GM12878 (cell line): Measurements from ENCODE around the gene FAM222A. TPM values are rescaled to one million over a fixed set of nuclear protein-coding genes. Genes with fewer than 3 reads are reported as not detected.

Source experiments
- ATAC-seq: fragments of 200-7000 bp; cut with Tn5 transposase; 3 replicates; pipeline ENCODE4 v1.9.1; 2020; ENCODE audit warnings: mild to moderate bottlenecking, moderate library complexity
- BruUV-seq: library from RNA; stranded (reverse); fragments of 400-500 nt; replicated peaks from 2 replicates; lab custom pipeline; 2021; lab: Mats Ljungman, UMichigan
- CTCF ChIA-PET: fragments of 300-600 bp; sonication (Branson Sonifier 250); formaldehyde crosslinking; extraction: SDS; loops from one replicate; lab custom pipeline; 2021; ENCODE audit warnings: inconsistent platforms; lab: Yijun Ruan, JAX
- POLR2A ChIA-PET: fragments of 350-600 bp; formaldehyde crosslinking; extraction: SDS; loops from one replicate; lab custom pipeline; 2021; ENCODE audit warnings: inconsistent platforms; lab: Charles Lee
- RAD21 ChIA-PET: fragments of 300-600 bp; sonication (Branson Sonifier 250); formaldehyde crosslinking; loops from one replicate; lab custom pipeline; 2023; ENCODE audit warnings: antibody characterized with exemption; ENCODE audit not compliant: unreplicated experiment; lab: Charles Lee
- SMC1A ChIA-PET: fragments of 300-600 bp; sonication (Branson Sonifier 250); formaldehyde crosslinking; loops from one replicate; lab custom pipeline; 2023; ENCODE audit not compliant: unreplicated experiment, uncharacterized antibody; lab: Charles Lee
- DNase-seq: peaks from one replicate; pipeline ENCODE4 v3.0.0-alpha.2; 2011; ENCODE audit warnings: low read depth, low spot score
- FAIRE-seq: peaks from 3 replicates; lab custom pipeline; 2011; peaks lifted over from hg19 to GRCh38; lab: Jason Lieb, UNC
- H2AFZ ChIP-seq: 2 replicates; pipeline ENCODE4 v1.6.0; 2011; ENCODE audit warnings: low read depth, low read length, control low read depth; ENCODE audit not compliant: control insufficient read depth
- H3K27ac ChIP-seq: 2 replicates; pipeline ENCODE4 v1.5.1; 2011; ENCODE audit warnings: control low read depth; ENCODE audit not compliant: control insufficient read depth, insufficient read depth
- H3K27me3 ChIP-seq, 2 experiments: replicated peaks in 1 of 2; 2 replicates each; pipeline versions ENCODE4 v1.6.0 to v1.6.1; 2011; ENCODE audit warnings: low read length in 1 of 2; ENCODE audit not compliant: control insufficient read depth in 2 of 2, insufficient read depth in 2 of 2
- H3K36me3 ChIP-seq, 2 experiments: 2 replicates each; pipeline ENCODE4 v1.5.1; 2011; ENCODE audit warnings: low read length in 1 of 2; ENCODE audit not compliant: control insufficient read depth in 2 of 2, insufficient read depth in 2 of 2
- H3K4me1 ChIP-seq: 2 replicates; pipeline ENCODE4 v1.6.1; 2011; ENCODE audit warnings: mild to moderate bottlenecking, low read length, moderate library complexity, mixed read lengths; ENCODE audit not compliant: control insufficient read depth, insufficient read depth
- H3K4me2 ChIP-seq: 2 replicates; pipeline ENCODE4 v1.6.0; 2011; ENCODE audit warnings: control low read depth; ENCODE audit not compliant: control insufficient read depth, insufficient read depth
- H3K4me3 ChIP-seq: fragments of 200-600 bp; sonication (generic); 2 replicates; pipeline ENCODE4 v1.5.1; 2016
- H3K79me2 ChIP-seq: 2 replicates; pipeline ENCODE4 v1.6.0; 2011; ENCODE audit warnings: low read length; ENCODE audit not compliant: control insufficient read depth, insufficient read depth
- H3K9ac ChIP-seq: 2 replicates; pipeline ENCODE4 v1.8.0; 2011; ENCODE audit warnings: low read length, control low read depth, mixed read lengths; ENCODE audit not compliant: control insufficient read depth, insufficient read depth
- H3K9me3 ChIP-seq: replicated peaks from 3 replicates; pipeline ENCODE4 v1.5.1; 2011; ENCODE audit warnings: mild to moderate bottlenecking, low read length; ENCODE audit not compliant: control insufficient read depth, insufficient read depth
- H4K20me1 ChIP-seq: 2 replicates; pipeline ENCODE4 v1.6.0; 2011; ENCODE audit not compliant: control insufficient read depth, insufficient read depth
- BCL11A ChIP-seq: IDR thresholded peaks from 2 replicates; pipeline ENCODE4 v1.6.1; 2011; ENCODE audit warnings: low read depth, low read length
- BHLHE40 ChIP-seq, 2 experiments: fragments of 450-650 bp in 1 of 2; IDR thresholded peaks; 2 replicates each; pipeline ENCODE4 v1.6.1; 2011 to 2017; ENCODE audit warnings: low read depth in 2 of 2, borderline replicate concordance in 1 of 2, improper control_type of control experiment in 1 of 2, low read length in 1 of 2, mild to moderate bottlenecking in 1 of 2
- IKZF2 ChIP-seq, 2 experiments: fragments of 450-650 bp; IDR thresholded peaks; 2 replicates each; pipeline ENCODE4 v1.6.1; 2017; ENCODE audit warnings: mild to moderate bottlenecking in 2 of 2, moderate library complexity in 2 of 2
- JUND ChIP-seq: IDR thresholded peaks from 2 replicates; pipeline ENCODE4 v1.6.1; 2012; ENCODE audit warnings: low read depth, mild to moderate bottlenecking, low read length, improper control_type of control experiment, moderate library complexity
- NFIC ChIP-seq: IDR thresholded peaks from 2 replicates; pipeline ENCODE4 v1.6.1; 2012; ENCODE audit warnings: low read depth, mild to moderate bottlenecking, inconsistent platforms, low read length, moderate library complexity
- NR2F1 ChIP-seq: fragments of 450-650 bp; conservative IDR thresholded peaks from 2 replicates; pipeline ENCODE4 v1.6.1; 2017; ENCODE audit warnings: mild to moderate bottlenecking
- NRF1 ChIP-seq: conservative IDR thresholded peaks from 2 replicates; pipeline ENCODE4 v1.6.1; 2011; ENCODE audit warnings: mild to moderate bottlenecking, low read depth, low read length, improper control_type of control experiment
- SUPT20H ChIP-seq: IDR thresholded peaks from 2 replicates; pipeline ENCODE4 v1.6.1; 2011; ENCODE audit warnings: low read depth, mild to moderate bottlenecking, low read length, moderate library complexity, borderline replicate concordance; ENCODE audit not compliant: control insufficient read depth
- ZNF622 ChIP-seq: fragments of 450-650 bp; IDR thresholded peaks from 2 replicates; pipeline ENCODE4 v1.6.1; 2017; ENCODE audit warnings: mild to moderate bottlenecking, inconsistent platforms
- WGBS: methylation state at CpG from one replicate; pipeline ENCODE4 v1.1.6; 2016; ENCODE audit warnings: low lambda C conversion rate; ENCODE audit not compliant: insufficient replicate concordance, insufficient coverage; ENCODE audit errors: missing lambda C conversion rate; 5-methylcytosine and 5-hydroxymethylcytosine counted together
- in situ Hi-C: fragments of 300-500 bp; cut with MboI; formaldehyde crosslinking; loops from 9 replicates; pipeline ENCODE4 v1.14.3; 2018; ENCODE audit warnings: mixed read lengths
- intact Hi-C: fragments of 100-400 bp; cut with micrococcal nuclease; formaldehyde crosslinking; loops from one replicate; pipeline ENCODE4 v1.14.2; 2022; ENCODE audit not compliant: unreplicated experiment
- polyA plus RNA-seq, 11 experiments: library from polyadenylated mRNA; depleted of rRNA in 4 of 11; unstranded in 6 of 11; stranded (reverse) in 5 of 11; fragments of >200 nt; fragmentation: Nextera tagmentation in 4 of 11; fragmentation: Illumina TruSeq in 1 of 11; extraction: Ambion mirVana in 4 of 11; extraction: Trizol in 1 of 11; gene quantifications; 1 replicate in 1 of 11; 2 replicates in 10 of 11; pipeline versions ENCODE4 v1.2.1 to v1.2.3, GENCODE V29; 2011 to 2016; ENCODE audit warnings: inconsistent platforms in 2 of 11, missing spikeins in 2 of 11, low read depth in 1 of 11
- total RNA-seq, 4 experiments: library from RNA; depleted of rRNA in 3 of 4; stranded (reverse); fragments of >200 nt in 3 of 4; fragmentation: Illumina TruSeq in 1 of 4; extraction: Trizol in 1 of 4; gene quantifications; 2 replicates each; pipeline versions ENCODE4 v1.2.1 to v1.2.3, GENCODE V29; 2013 to 2021
- TF ChIP-seq, protein P1 (sequence below): IDR thresholded peaks from 2 replicates; pipeline ENCODE4 v1.6.1; 2011; ENCODE audit warnings: borderline replicate concordance, low read depth, mild to moderate bottlenecking, moderate library complexity, mixed read lengths, low read length; ENCODE audit not compliant: insufficient read depth; ENCODE audit errors: extremely low read length
- TF ChIP-seq, protein P2 (sequence below): fragments of 450-650 bp; IDR thresholded peaks from 2 replicates; pipeline ENCODE4 v1.6.1; 2017; ENCODE audit warnings: mild to moderate bottlenecking
- TF ChIP-seq, protein P3 (sequence below): IDR thresholded peaks from 2 replicates; pipeline ENCODE4 v1.6.1; 2012; ENCODE audit warnings: improper control_type of control experiment, low read depth, low read length; ENCODE audit not compliant: insufficient replicate concordance

FAM222A gene
- total and polyA plus RNA-seq, 10 of the 15 experiments (the other 5 are each of a cell fraction or from before 2014, with no cell fraction given) = 0.04 to 0.49 (median 0.14) TPM; not detected in 3

DNA sequence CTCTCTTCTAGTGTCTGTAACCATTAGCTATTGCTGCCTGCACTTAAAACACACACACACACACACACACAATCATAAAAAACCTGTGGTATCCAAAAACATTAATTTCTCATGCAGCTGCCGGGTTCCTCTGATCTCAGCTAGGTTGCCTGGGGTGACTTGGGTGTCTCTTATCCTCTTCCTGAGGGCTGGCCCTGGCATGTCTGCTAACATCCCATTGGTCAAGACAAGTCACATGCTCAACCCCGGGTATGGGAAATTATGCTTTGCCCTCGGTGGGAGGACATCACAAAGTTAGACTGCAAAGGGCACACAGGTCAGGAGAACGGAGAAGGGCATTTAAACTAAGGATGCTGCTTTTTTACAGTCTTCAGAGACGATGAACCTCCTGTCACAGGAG, 63.9 kb downstream of the FAM222A start (continued):
- no peak for TF ChIP-seq ZNF622
- TF ChIP-seq JUND = no peak
- no peak for TF ChIP-seq NRF1
- TF ChIP-seq, protein P1, sequence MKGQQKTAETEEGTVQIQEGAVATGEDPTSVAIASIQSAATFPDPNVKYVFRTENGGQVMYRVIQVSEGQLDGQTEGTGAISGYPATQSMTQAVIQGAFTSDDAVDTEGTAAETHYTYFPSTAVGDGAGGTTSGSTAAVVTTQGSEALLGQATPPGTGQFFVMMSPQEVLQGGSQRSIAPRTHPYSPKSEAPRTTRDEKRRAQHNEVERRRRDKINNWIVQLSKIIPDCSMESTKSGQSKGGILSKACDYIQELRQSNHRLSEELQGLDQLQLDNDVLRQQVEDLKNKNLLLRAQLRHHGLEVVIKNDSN = peak; percentile 64
- no peak for TF ChIP-seq SUPT20H
- no peak for TF ChIP-seq BHLHE40 (IDR thresholded peaks at IDR 0.05; ENCODE audit: borderline replicate concordance in 1 of 2, low read depth in 2 of 2, low read length in 1 of 2)
- TF ChIP-seq NFIC = no peak
- TF ChIP-seq NR2F1 = peak; percentile 39; the same call in 1 of the 2 replicates

DNA sequence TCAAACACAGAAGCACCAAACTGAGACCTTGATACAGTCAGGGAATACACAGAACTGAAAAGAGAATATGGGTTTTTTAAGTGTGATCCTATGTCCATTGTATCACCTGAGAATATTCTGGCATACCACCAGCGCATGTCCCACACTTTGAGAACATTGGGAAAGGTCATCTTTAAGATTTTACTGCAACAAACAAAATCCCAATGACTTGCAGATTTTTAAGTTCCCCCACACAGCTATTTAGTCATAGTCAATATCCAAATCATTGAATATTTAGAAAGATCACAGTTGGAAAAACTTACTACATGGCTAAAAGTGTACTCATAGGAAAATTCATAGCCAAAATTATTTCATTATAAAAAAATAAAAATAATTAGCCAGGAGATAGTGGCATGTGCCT, 65.1 kb downstream of the FAM222A start:
- DNase-seq (no peak), FAIRE-seq (no peak), ATAC-seq (no peak)
- no TSS peak for BruUV-seq
- POLR2A ChIA-PET = no interaction called here
- Histone ChIP-seq H3K4me3 (no peak overlapping the region), H4K20me1 (no peaks in the 10 kb centered on the region), H3K9me3 (no peaks in the 10 kb centered on the region; the same call in 2 of the 3 replicates), H3K4me1 (no peaks in the 10 kb centered on the region), H3K4me2 (no peak overlapping the region), H3K27ac (no peak overlapping the region), H2AFZ (no peak overlapping the region), H3K27me3 (no peaks in the 10 kb centered on the region), H3K79me2 (no peaks in the 10 kb centered on the region), H3K9ac (no peak overlapping the region), H3K36me3 (no peaks in the 10 kb centered on the region)
- RAD21 ChIA-PET = no interaction called here
- SMC1A ChIA-PET = interaction anchor here (3.3 kb wide), 1 partner anchor 181 kb away, joined by 14 read pairs; no protein-coding TSS in a partner anchor
- in situ Hi-C loops (loop anchor here (5.0 kb wide), 3 partner anchors 186 to 346 kb away; no protein-coding TSS in a partner anchor), intact Hi-C loops (no loop called here)
- TF ChIP-seq BCL11A (no peak), IKZF2 (IDR thresholded peaks at IDR 0.05) (no peak)
- TF ChIP-seq, protein P2, sequence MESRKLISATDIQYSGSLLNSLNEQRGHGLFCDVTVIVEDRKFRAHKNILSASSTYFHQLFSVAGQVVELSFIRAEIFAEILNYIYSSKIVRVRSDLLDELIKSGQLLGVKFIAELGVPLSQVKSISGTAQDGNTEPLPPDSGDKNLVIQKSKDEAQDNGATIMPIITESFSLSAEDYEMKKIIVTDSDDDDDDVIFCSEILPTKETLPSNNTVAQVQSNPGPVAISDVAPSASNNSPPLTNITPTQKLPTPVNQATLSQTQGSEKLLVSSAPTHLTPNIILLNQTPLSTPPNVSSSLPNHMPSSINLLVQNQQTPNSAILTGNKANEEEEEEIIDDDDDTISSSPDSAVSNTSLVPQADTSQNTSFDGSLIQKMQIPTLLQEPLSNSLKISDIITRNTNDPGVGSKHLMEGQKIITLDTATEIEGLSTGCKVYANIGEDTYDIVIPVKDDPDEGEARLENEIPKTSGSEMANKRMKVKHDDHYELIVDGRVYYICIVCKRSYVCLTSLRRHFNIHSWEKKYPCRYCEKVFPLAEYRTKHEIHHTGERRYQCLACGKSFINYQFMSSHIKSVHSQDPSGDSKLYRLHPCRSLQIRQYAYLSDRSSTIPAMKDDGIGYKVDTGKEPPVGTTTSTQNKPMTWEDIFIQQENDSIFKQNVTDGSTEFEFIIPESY = no peak
- TF ChIP-seq, protein P3, sequence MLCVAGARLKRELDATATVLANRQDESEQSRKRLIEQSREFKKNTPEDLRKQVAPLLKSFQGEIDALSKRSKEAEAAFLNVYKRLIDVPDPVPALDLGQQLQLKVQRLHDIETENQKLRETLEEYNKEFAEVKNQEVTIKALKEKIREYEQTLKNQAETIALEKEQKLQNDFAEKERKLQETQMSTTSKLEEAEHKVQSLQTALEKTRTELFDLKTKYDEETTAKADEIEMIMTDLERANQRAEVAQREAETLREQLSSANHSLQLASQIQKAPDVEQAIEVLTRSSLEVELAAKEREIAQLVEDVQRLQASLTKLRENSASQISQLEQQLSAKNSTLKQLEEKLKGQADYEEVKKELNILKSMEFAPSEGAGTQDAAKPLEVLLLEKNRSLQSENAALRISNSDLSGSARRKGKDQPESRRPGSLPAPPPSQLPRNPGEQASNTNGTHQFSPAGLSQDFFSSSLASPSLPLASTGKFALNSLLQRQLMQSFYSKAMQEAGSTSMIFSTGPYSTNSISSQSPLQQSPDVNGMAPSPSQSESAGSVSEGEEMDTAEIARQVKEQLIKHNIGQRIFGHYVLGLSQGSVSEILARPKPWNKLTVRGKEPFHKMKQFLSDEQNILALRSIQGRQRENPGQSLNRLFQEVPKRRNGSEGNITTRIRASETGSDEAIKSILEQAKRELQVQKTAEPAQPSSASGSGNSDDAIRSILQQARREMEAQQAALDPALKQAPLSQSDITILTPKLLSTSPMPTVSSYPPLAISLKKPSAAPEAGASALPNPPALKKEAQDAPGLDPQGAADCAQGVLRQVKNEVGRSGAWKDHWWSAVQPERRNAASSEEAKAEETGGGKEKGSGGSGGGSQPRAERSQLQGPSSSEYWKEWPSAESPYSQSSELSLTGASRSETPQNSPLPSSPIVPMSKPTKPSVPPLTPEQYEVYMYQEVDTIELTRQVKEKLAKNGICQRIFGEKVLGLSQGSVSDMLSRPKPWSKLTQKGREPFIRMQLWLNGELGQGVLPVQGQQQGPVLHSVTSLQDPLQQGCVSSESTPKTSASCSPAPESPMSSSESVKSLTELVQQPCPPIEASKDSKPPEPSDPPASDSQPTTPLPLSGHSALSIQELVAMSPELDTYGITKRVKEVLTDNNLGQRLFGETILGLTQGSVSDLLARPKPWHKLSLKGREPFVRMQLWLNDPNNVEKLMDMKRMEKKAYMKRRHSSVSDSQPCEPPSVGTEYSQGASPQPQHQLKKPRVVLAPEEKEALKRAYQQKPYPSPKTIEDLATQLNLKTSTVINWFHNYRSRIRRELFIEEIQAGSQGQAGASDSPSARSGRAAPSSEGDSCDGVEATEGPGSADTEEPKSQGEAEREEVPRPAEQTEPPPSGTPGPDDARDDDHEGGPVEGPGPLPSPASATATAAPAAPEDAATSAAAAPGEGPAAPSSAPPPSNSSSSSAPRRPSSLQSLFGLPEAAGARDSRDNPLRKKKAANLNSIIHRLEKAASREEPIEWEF = no peak
- 21% methylated on average over 1 of the region's 1 CpG for WGBS
- CTCF ChIA-PET = interaction anchor here (2.3 kb wide), 1 partner anchor 66 kb away, joined by 11 read pairs; no protein-coding TSS in a partner anchor
